HFF-Myc (cell line): ENCODE data around the gene IGSF11.
A peak's percentile ranks its signal among the peaks of the same experiment; 100 is the strongest.
"Not testable (repeated sequence)": the region's sequence is repeated elsewhere in the genome, so short reads cannot be mapped to it uniquely, and the experiment has no call there.

ENCODE experiments used
- DNase-seq: peaks from one replicate; pipeline ENCODE4 v3.0.0-alpha.2; 2011; ENCODE audit warnings: low read depth; ENCODE audit errors: extremely low read depth
- H3K4me3 ChIP-seq: replicated peaks from 2 replicates; pipeline ENCODE4 v1.5.1; 2011; ENCODE audit warnings: low read depth, mild to moderate bottlenecking, control low read depth, low read length
- TF ChIP-seq, protein P1 (sequence below): IDR thresholded peaks from 2 replicates; pipeline ENCODE4 v1.5.1; 2012; ENCODE audit warnings: mild to moderate bottlenecking, low read depth, low read length, control low read depth; ENCODE audit errors: missing control alignments

The IGSF11 gene, protein sequence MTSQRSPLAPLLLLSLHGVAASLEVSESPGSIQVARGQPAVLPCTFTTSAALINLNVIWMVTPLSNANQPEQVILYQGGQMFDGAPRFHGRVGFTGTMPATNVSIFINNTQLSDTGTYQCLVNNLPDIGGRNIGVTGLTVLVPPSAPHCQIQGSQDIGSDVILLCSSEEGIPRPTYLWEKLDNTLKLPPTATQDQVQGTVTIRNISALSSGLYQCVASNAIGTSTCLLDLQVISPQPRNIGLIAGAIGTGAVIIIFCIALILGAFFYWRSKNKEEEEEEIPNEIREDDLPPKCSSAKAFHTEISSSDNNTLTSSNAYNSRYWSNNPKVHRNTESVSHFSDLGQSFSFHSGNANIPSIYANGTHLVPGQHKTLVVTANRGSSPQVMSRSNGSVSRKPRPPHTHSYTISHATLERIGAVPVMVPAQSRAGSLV

DNA sequence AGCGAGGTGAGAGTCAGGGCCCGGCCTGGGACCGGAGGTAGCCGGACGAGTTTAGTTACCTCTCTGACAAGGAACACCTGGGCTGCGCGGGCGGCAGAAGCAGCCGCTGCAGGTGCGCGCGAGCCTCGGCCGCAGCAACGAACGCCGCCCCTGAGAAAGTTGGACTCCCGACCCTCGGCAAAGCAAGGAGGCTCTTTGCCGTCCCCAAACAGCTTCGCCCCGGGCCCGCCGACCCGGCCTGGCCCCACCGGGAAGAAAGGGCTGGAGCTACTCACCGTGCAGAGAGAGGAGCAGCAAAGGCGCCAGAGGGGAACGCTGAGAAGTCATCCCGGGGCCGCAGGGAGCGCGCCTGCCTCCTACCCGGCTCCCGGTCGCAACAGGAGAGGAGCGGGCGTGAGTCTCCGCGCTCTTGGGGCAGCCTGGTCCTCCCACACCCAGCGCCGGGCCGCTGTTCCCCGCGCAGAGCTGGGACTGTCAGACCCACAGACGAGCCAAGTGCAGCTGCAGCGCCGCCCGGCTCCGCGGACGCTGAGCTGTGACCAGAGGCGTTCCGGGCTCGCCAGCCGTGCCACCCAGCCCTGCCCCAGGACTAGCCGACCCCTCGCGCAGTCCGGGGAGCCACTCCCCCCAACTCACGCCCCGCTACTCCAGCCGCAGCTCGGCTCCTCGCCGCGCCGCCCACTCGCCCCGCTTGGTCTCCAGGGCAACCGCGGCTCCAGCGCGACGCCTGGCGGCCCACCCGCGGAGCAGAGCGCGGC is at the start of gene IGSF11:
TSS of gene IGSF11 (minus strand) at position 591 of the 758 bp plus-strand sequence. CDS start at position 327, 264 bp downstream.
- peak within 1 kb of the TSS; percentile 39 for H3K4me3 ChIP-seq
- DNase-seq, result no peak
- TF ChIP-seq, protein P1, sequence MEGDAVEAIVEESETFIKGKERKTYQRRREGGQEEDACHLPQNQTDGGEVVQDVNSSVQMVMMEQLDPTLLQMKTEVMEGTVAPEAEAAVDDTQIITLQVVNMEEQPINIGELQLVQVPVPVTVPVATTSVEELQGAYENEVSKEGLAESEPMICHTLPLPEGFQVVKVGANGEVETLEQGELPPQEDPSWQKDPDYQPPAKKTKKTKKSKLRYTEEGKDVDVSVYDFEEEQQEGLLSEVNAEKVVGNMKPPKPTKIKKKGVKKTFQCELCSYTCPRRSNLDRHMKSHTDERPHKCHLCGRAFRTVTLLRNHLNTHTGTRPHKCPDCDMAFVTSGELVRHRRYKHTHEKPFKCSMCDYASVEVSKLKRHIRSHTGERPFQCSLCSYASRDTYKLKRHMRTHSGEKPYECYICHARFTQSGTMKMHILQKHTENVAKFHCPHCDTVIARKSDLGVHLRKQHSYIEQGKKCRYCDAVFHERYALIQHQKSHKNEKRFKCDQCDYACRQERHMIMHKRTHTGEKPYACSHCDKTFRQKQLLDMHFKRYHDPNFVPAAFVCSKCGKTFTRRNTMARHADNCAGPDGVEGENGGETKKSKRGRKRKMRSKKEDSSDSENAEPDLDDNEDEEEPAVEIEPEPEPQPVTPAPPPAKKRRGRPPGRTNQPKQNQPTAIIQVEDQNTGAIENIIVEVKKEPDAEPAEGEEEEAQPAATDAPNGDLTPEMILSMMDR, result peak; percentile 32

DNA sequence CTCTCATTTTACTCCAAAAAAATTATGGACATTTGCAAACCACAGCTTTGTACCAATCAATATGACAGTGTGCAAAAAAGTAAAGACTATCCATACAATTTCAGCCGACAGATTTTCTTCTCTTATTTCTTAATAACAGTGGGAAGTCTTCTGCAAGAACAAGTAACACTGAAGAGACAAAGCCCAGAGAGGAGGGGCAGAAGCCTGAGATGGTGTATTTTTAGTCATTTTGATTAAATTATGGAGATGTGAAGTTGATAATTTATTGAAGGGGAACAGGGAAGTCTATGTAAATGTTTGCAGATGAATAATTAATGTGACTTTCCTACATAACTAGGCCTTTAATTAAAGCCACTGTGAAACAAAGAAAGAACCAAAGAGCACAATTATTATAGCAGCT is 45.7 kb upstream of the IGSF11 start:
- DNase-seq, result no peak
- H3K4me3 ChIP-seq, result no peak overlapping the region
- TF ChIP-seq, protein P1, result no peak

DNA sequence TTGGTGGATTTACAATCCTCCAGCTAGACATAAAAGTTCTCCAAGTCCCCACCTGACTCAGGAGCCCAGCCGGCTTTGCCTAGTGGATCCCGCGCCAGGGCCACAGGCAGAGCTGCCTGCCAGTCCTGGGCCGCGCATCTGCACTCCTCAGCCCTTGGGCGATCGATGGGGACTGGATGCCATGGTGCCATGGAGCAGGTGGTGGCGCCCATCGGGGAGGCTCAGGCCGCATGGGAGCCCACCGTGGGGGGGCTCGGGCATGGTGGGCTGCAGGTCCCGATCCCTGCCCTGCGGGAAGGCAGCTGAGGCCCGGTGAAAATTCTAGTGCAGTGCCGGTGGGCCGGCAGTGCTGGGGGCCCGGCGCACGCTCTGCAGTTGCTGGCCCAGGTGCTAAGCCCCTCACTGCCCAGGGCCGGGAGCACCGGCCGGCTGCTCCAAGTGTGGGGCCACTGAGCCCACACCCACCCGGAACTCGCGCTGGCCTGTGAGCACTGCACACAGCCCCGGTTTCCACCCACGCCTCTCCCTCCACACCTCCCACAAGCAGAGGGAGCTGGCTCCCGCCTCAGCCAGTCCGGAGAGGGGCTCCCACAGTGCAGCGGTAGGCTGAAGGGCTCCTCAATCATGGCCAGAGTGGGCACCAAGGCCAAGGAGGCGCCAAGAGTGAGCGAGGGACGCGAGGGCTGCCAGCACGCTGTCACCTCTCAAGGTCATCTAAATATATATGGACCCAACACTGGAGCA is 38.8 kb upstream of the IGSF11 start:
- no peak overlapping the region for H3K4me3 ChIP-seq
- no peak for DNase-seq
- TF ChIP-seq, protein P1, result no peak

DNA sequence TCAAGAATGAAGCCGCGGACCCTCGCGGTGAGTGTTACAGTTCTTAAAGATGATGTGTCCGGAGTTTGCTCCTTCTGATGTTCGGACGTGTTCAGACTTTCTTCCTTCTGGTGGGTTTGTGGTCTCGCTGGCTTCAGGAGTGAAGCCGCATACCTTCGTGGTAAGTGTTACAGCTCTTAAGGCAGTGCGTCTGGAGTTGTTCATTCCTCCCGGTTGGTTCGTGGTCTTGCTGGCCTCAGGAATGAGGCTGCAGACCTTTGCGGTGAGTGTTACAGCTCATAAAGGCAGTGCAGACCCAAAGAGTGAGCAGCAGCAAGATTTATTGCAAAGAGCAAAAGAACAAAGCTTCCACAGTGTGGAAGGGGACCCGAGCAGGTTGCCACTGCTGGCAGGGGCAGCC is 37.8 kb upstream of the IGSF11 start:
- not testable (repeated sequence) for H3K4me3 ChIP-seq, DNase-seq

DNA sequence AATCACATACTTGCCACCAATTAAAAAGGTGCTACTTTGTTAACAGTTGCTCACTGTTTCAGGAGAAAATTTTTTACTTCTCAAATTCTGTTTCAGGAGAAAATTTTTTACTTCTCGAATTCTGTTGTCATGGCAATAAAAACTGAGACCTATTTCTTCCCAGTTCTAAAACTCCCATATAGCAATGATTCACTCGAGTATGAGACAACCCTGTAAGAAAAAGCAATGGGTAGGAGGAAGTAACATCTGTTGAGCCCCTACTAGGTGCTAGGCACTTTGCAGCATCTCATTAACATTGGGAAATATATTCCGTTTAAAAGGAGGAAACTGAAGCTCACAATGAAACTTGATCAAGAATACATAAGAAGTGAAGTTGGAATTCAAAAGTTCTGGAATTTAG is 35.1 kb upstream of the IGSF11 start:
- DNase-seq, result no peak
- no peak overlapping the region for H3K4me3 ChIP-seq
- TF ChIP-seq, protein P1, result no peak

DNA sequence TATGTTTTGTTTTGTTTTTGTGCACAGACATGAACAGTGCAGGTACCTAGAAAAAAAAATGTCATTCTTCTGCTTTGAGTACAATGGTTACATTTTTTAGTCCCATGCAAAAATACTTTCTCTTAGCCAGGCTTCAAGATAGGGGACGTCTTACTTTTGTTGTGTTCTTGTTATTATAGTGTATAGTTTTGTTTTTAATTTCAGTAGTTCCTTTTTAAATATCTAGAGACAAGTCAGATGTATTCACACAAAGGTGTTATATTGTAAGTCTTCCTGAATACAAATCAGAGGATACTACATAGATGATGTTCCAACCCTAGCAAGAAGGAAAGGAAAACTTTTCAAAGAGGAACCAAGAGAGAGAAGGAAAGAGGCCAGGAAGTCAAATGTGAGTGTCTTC is 28.8 kb upstream of the IGSF11 start:
- no peak overlapping the region for H3K4me3 ChIP-seq
- no peak for DNase-seq
- TF ChIP-seq, protein P1, result no peak

DNA sequence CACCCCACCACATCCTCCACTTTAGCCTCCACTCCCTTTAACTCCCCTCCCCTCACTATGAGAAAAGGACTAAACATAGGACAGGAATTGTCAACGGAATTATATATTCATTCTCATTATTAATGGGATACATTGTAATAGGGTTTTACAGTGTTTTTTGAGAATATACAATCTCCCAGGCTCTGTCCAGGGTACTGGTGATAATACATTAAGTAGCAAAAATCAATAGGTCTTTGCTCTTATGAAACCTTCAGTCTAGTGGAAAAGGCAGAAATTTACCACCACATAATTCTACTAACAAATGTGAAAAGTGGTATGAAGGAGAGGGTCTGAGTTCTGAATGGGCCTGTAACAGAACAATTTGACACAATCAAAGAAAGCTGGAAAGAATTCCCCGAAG is 28.2 kb upstream of the IGSF11 start:
- no peak for DNase-seq
- TF ChIP-seq, protein P1, result no peak
- no peak overlapping the region for H3K4me3 ChIP-seq
